K562 (cell line): ENCODE data around the gene PSMC3IP. TPM values are rescaled to one million over a fixed set of nuclear protein-coding genes. Genes with fewer than 3 reads are reported as not detected.

Source experiments
- EGR1 ChIP-seq: fragments of 450-650 bp; conservative IDR thresholded peaks from 2 replicates; pipeline ENCODE4 v1.6.1; 2017; ENCODE audit warnings: mild to moderate bottlenecking
- ELF2 ChIP-seq: fragments of 250-450 bp; sonication (Bioruptor Pico); IDR thresholded peaks from 2 replicates; pipeline ENCODE4 v1.5.0; 2021; ENCODE audit warnings: mild to moderate bottlenecking
- FOS ChIP-seq: IDR thresholded peaks from 3 replicates; pipeline ENCODE4 v1.6.1; 2011; ENCODE audit not compliant: insufficient read length; ENCODE audit errors: extremely low read depth
- FUS ChIP-seq: fragments of 200-400 bp; formaldehyde crosslinking; optimal IDR thresholded peaks from 2 replicates; pipeline ENCODE3; 2017; ENCODE audit warnings: low read depth, low read length
- IFI16 ChIP-seq: fragments of 250-450 bp; sonication (Bioruptor Pico); IDR thresholded peaks from 2 replicates; pipeline ENCODE4 v2.1.2; 2022; ENCODE audit warnings: mild to moderate bottlenecking, inconsistent platforms
- MGA ChIP-seq: fragments of 450-650 bp; IDR thresholded peaks from 2 replicates; pipeline ENCODE4 v1.6.1; 2016; ENCODE audit warnings: mild to moderate bottlenecking, moderate library complexity
- POLR2G ChIP-seq: fragments of 200-400 bp; formaldehyde crosslinking; IDR thresholded peaks from 2 replicates; pipeline ENCODE4 v1.6.1; 2017; ENCODE audit warnings: low read depth, mild to moderate bottlenecking, antibody characterized with exemption, low read length, moderate library complexity
- RBM22 ChIP-seq: fragments of 200-400 bp; formaldehyde crosslinking; IDR thresholded peaks from 2 replicates; pipeline ENCODE4 v1.6.1; 2018; ENCODE audit warnings: low read length, low read depth; ENCODE audit not compliant: poor library complexity, severe bottlenecking
- SIN3A ChIP-seq, 2 experiments: fragments of 150-350 bp in 1 of 2; IDR thresholded peaks; 2 replicates each; pipeline ENCODE4 v1.6.1; 2011 to 2016; ENCODE audit warnings: borderline replicate concordance in 2 of 2, low read depth in 2 of 2, low read length in 2 of 2, mild to moderate bottlenecking in 2 of 2, moderate library complexity in 2 of 2; ENCODE audit not compliant: control insufficient read depth in 1 of 2
- SRSF1 ChIP-seq: fragments of 200-400 bp; formaldehyde crosslinking; IDR thresholded peaks from 2 replicates; pipeline ENCODE4 v1.6.1; 2017; ENCODE audit warnings: mild to moderate bottlenecking, low read depth, low read length, moderate library complexity
- TBP ChIP-seq: optimal IDR thresholded peaks from 2 replicates; pipeline ENCODE3; 2011; ENCODE audit warnings: low read depth, low read length, improper control_type of control experiment
- XRCC5 ChIP-seq: fragments of 200-400 bp; formaldehyde crosslinking; IDR thresholded peaks from 2 replicates; pipeline ENCODE4 v1.6.1; 2017; ENCODE audit warnings: low read depth, mild to moderate bottlenecking, low read length
- polyA plus RNA-seq, 8 experiments: library from polyadenylated mRNA; depleted of rRNA in 4 of 8; stranded (reverse) in 5 of 8; unstranded in 3 of 8; fragments of >200 nt; fragmentation: Nextera tagmentation in 2 of 8; fragmentation: Illumina TruSeq in 1 of 8; extraction: Ambion mirVana in 2 of 8; extraction: Trizol in 1 of 8; gene quantifications; 2 replicates each; pipeline versions ENCODE4 v1.2.1 to v1.2.3, GENCODE V29; 2011 to 2014; ENCODE audit warnings: inconsistent platforms in 1 of 8, missing spikeins in 1 of 8
- total RNA-seq, 7 experiments: library from RNA; depleted of rRNA in 6 of 7; stranded (reverse); fragments of >200 nt in 6 of 7; fragmentation: Illumina TruSeq in 2 of 7; extraction: Trizol in 2 of 7; gene quantifications; 2 replicates each; pipeline versions ENCODE4 v1.2.1 to v1.2.3, GENCODE V29; 2011 to 2021; ENCODE audit warnings: low replicate concordance in 1 of 7
- TF ChIP-seq, protein P1 (sequence below): sonication (generic); formaldehyde crosslinking; IDR thresholded peaks from 2 replicates; pipeline ENCODE4 v1.9.0; 2022; ENCODE audit warnings: mild to moderate bottlenecking, missing genetic modification reagents
- TF ChIP-seq, protein P2 (sequence below): fragments of 250-450 bp; sonication (Bioruptor Pico); IDR thresholded peaks from 2 replicates; pipeline ENCODE4 v1.8.0; 2021; ENCODE audit warnings: moderate library complexity, mild to moderate bottlenecking, inconsistent platforms

The PSMC3IP gene
- total and polyA plus RNA-seq, 9 of the 15 experiments (the other 6 are each of a cell fraction or from before 2014, with no cell fraction given), result 13.8 to 65.6 (median 32.8) TPM

- TF ChIP-seq TBP, result peak; percentile 48
- no peak for TF ChIP-seq XRCC5
- no peak for TF ChIP-seq FUS
- no peak for TF ChIP-seq SRSF1
- TF ChIP-seq, protein P1, sequence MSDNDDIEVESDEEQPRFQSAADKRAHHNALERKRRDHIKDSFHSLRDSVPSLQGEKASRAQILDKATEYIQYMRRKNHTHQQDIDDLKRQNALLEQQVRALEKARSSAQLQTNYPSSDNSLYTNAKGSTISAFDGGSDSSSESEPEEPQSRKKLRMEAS (CRISPR knock-in tag), result peak; percentile 87
- TF ChIP-seq, protein P2, sequence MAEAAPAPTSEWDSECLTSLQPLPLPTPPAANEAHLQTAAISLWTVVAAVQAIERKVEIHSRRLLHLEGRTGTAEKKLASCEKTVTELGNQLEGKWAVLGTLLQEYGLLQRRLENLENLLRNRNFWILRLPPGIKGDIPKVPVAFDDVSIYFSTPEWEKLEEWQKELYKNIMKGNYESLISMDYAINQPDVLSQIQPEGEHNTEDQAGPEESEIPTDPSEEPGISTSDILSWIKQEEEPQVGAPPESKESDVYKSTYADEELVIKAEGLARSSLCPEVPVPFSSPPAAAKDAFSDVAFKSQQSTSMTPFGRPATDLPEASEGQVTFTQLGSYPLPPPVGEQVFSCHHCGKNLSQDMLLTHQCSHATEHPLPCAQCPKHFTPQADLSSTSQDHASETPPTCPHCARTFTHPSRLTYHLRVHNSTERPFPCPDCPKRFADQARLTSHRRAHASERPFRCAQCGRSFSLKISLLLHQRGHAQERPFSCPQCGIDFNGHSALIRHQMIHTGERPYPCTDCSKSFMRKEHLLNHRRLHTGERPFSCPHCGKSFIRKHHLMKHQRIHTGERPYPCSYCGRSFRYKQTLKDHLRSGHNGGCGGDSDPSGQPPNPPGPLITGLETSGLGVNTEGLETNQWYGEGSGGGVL (CRISPR knock-in tag), result no peak
- peak; percentile 86 for TF ChIP-seq RBM22
- TF ChIP-seq MGA, result 0 out of 2 replicates have a peak, but pooled peaks have one; percentile 9
- peak; percentile 90 for TF ChIP-seq POLR2G
- no peak for TF ChIP-seq IFI16 (CRISPR knock-in tag)
- peak; percentile 71 for TF ChIP-seq FOS
- peak; percentile 47; the same call in 1 of the 2 replicates for TF ChIP-seq EGR1
- peak; percentile 63; the same call in 1 of the 2 replicates for TF ChIP-seq ELF2 (CRISPR knock-in tag)
- TF ChIP-seq SIN3A (IDR thresholded peaks at IDR 0.05; ENCODE audit: borderline replicate concordance in 2 of 2, control insufficient read depth in 1 of 2, low read depth in 2 of 2, low read length in 2 of 2), result peak in 1 of 2 experiments; percentile 66; a peak in 3 of 4 replicates
Measured at GRCh38 chr17:42566883-42567573, 10.5 kb downstream of the PSMC3IP start, which contains the start of gene MLX (continued).
